Parathyroid adenoma (tissue), 2 donors: ENCODE data around the gene NT5C.
"Not testable (repeated sequence)": the region's sequence is repeated elsewhere in the genome, so short reads cannot be mapped to it uniquely, and the experiment has no call there.

Source experiments
- H2AFZ ChIP-seq: fragments of 300-600 bp; sonication (generic); one replicate; pipeline ENCODE4 v1.7.0; 2017; ENCODE audit warnings: antibody characterized with exemption, mild to moderate bottlenecking
- H3K27ac ChIP-seq: fragments of 300-600 bp; sonication (generic); one replicate; pipeline ENCODE4 v1.7.0; 2017
- H3K27me3 ChIP-seq: fragments of 300-600 bp; sonication (generic); one replicate; pipeline ENCODE4 v1.7.0; 2017; ENCODE audit warnings: low read length; ENCODE audit not compliant: control insufficient read depth, insufficient read depth
- H3K36me3 ChIP-seq: fragments of 300-600 bp; sonication (generic); one replicate; pipeline ENCODE4 v1.7.0; 2017; ENCODE audit warnings: low read length; ENCODE audit not compliant: control insufficient read depth, insufficient read depth
- H3K4me1 ChIP-seq: fragments of 300-600 bp; sonication (generic); one replicate; pipeline ENCODE4 v1.7.0; 2017; ENCODE audit warnings: control low read depth
- H3K4me2 ChIP-seq: fragments of 300-600 bp; sonication (generic); one replicate; pipeline ENCODE4 v1.7.0; 2017; ENCODE audit warnings: low read length
- H3K4me3 ChIP-seq: fragments of 300-600 bp; sonication (generic); one replicate; pipeline ENCODE4 v1.7.0; 2017; ENCODE audit warnings: low read depth, low read length
- H3K79me2 ChIP-seq: fragments of 300-600 bp; sonication (generic); one replicate; pipeline ENCODE4 v1.7.0; 2017; ENCODE audit warnings: control low read depth
- H3K9ac ChIP-seq: fragments of 300-600 bp; sonication (generic); one replicate; pipeline ENCODE4 v1.7.0; 2017; ENCODE audit warnings: mild to moderate bottlenecking
- H3K9me3 ChIP-seq: fragments of 300-600 bp; sonication (generic); one replicate; pipeline ENCODE4 v1.7.0; 2017; ENCODE audit warnings: low read length; ENCODE audit not compliant: control insufficient read depth
- TF ChIP-seq, protein P1 (sequence below): fragments of 300-600 bp; sonication (generic); IDR thresholded peaks from one replicate; pipeline ENCODE4 v1.7.0; 2017; ENCODE audit warnings: antibody characterized with exemption, mild to moderate bottlenecking
- donor health status: primary hyperparathyroidism.

Gene NT5C

DNA sequence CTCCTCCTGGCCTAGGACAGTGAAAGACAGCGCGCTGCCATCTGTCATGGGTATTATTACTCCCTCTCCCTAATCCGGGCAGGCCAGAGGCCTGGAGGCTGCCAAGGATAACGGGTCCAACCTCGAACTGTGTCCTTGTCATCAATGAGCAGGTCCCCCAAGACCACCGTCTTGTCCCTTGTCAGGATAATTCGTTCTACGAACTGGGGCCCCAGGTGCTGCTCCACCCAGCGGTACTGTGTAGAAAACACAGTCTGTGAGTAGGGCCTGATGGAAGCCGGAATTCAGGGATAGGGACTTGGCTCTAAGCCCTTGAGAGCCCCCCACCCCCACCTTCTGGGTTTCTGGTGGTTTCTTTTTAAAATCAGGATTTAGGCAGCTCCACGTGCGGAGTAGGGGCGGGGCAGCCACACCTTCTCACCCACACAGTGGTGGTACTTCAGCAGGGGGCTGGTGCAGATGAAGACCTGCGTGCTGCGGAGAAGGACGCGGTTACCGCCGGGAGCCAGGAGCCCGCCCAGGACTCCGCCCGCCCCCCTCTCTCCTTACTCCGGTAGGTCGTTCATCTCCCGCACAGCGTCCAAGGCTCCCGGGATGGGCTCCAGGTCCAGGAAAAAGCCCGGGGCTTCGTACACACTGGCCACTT is 787 bp downstream of the NT5C start:
- Histone ChIP-seq H3K4me1 (no peaks in the 10 kb centered on the region), H3K9me3 (no peaks in the 10 kb centered on the region), H2AFZ (peak overlapping the region; percentile 96), H3K9ac (peak overlapping the region; percentile 69), H3K27me3 (no peaks in the 10 kb centered on the region), H3K4me3 (peak overlapping the region; percentile 68), H3K36me3 (no peaks in the 10 kb centered on the region), H3K4me2 (peak overlapping the region; percentile 82), H3K27ac (peak overlapping the region; percentile 77), H3K79me2 (no peaks in the 10 kb centered on the region)
- TF ChIP-seq, protein P1, sequence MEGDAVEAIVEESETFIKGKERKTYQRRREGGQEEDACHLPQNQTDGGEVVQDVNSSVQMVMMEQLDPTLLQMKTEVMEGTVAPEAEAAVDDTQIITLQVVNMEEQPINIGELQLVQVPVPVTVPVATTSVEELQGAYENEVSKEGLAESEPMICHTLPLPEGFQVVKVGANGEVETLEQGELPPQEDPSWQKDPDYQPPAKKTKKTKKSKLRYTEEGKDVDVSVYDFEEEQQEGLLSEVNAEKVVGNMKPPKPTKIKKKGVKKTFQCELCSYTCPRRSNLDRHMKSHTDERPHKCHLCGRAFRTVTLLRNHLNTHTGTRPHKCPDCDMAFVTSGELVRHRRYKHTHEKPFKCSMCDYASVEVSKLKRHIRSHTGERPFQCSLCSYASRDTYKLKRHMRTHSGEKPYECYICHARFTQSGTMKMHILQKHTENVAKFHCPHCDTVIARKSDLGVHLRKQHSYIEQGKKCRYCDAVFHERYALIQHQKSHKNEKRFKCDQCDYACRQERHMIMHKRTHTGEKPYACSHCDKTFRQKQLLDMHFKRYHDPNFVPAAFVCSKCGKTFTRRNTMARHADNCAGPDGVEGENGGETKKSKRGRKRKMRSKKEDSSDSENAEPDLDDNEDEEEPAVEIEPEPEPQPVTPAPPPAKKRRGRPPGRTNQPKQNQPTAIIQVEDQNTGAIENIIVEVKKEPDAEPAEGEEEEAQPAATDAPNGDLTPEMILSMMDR, result no peak

DNA sequence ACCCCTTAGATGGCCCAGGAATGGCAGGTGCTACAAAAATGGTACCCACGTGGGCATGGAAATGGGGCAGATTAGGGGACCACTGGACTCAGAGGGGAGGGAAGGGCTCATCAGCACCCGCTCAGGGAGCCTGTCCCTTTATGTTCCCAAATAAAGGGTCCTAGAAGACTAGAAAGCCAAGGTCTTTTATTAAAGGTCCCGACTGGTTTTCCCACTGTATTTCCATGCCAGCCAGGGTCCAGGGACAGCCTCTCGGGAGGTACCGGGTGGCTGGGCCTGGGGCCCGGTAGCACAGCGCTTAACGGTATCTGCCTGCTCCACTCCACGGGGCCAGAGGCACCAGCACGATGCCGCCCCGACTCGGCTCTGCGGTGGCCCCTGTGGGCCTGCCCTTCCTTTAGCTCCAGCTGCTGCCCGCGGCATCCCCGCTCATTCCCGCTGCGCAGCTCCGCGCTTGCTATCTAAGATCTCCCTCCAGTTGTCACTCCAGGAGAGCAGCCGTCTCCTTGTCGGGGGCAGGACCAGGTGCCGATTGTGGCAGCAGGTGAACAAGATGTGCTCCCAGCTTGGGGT is 1.4 kb downstream of the NT5C start:
- Histone ChIP-seq H3K36me3 (no peaks in the 10 kb centered on the region), H3K79me2 (no peaks in the 10 kb centered on the region), H3K9me3 (no peaks in the 10 kb centered on the region), H3K4me1 (no peaks in the 10 kb centered on the region), H3K9ac (no peak overlapping the region), H3K4me2 (peak overlapping the region; percentile 82), H3K27me3 (no peaks in the 10 kb centered on the region), H3K27ac (no peak overlapping the region), H2AFZ (no peak overlapping the region), H3K4me3 (no peak overlapping the region)
- TF ChIP-seq, protein P1, result no peak

DNA sequence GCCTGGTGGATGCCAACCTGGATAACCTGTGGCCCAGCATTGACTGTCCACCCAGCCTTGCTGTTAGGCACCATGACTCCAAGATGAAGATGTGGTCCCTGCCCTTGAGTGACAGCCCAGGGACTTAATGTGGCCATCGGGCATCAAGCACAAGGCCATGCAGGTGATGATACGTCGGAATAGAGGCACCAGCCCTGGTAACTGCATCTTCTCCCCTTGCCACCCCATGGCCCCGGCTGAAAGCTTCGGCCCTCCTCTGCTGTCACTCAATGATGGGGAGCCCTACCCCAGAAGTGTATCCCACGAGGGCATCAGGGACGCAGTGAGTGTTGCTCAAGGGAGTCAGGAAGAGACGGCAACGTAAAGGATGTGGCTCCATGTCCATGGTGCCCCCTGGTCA is 2.0 kb downstream of the NT5C start:
- no peaks in the 10 kb centered on the region for H3K36me3 ChIP-seq
- H3K4me2 ChIP-seq, result no peak overlapping the region
- H3K9ac ChIP-seq, result no peak overlapping the region
- no peaks in the 10 kb centered on the region for H3K9me3 ChIP-seq
- H3K4me1 ChIP-seq, result no peaks in the 10 kb centered on the region
- H2AFZ ChIP-seq, result no peak overlapping the region
- no peak overlapping the region for H3K4me3 ChIP-seq
- H3K27me3 ChIP-seq, result no peaks in the 10 kb centered on the region
- TF ChIP-seq, protein P1, result no peak
- no peaks in the 10 kb centered on the region for H3K79me2 ChIP-seq
- H3K27ac ChIP-seq, result no peak overlapping the region

DNA sequence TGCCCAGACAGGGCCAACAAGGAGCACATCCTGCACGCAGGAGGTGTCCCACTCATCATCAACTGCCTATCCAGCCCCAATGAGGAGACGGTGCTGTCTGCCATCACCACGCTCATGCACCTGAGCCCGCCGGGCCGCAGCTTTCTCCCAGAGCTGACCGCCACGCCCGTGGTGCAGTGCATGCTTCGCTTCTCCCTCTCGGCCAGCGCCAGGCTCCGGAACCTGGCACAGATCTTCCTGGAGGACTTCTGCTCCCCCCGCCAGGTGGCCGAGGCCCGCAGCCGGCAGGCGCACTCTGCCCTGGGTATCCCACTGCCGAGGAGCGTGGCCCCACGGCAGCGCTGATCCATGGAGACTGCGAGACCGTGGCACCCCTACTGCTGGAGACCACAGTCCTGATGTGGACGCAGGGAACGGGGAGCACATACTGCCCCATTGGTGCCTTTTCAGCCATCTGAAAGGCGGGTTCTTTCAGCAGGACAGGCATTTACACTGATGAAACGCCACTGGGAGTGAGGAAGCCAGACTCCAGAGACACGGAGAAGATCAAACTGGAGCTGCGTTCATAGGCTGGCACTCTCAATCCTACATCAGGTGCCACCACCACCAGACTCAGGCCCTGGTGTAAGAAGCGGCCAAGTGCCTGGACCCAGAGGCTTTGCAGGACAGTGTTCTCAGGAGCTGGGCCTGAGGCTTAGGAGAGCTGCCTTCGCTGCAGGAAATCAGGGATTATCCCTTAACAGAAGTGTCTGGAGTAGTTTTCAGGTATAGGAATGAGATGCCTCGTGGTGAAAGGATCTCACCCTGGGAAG is 2.6 kb downstream of the NT5C start:
- Histone ChIP-seq H3K27ac (no peak overlapping the region), H3K9ac (no peak overlapping the region)

DNA sequence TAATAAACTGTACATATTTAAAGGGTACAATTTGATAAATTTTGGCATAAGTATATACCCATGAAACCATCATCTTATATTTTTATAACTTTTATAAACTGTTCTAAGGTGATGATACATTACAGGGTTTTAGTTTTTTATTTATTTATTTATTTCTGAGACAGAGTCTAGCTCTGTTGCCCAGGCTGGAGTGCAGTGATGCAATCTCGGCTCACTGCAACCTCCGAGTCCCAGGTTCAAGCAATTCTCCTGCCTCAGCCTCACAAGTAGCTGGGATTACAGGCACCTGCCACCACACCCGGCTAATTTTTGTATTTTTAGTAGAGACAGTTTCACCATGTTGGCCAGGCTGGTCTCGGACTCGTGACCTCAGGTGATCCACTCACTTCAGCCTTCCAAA is 3.6 kb downstream of the NT5C start:
- not testable (repeated sequence) for H3K9ac ChIP-seq, H3K79me2 ChIP-seq, H3K9me3 ChIP-seq, H3K4me1 ChIP-seq, H3K27me3 ChIP-seq, H3K4me3 ChIP-seq, H3K27ac ChIP-seq, H3K36me3 ChIP-seq, H3K4me2 ChIP-seq, H2AFZ ChIP-seq

More for the DNA sequence above, 2.6 kb downstream of the NT5C start:
- H3K36me3 ChIP-seq, result no peaks in the 10 kb centered on the region
- H3K79me2 ChIP-seq, result no peaks in the 10 kb centered on the region
- TF ChIP-seq, protein P1, result no peak
- no peaks in the 10 kb centered on the region for H3K4me1 ChIP-seq
- no peaks in the 10 kb centered on the region for H3K9me3 ChIP-seq
- H3K27me3 ChIP-seq, result no peaks in the 10 kb centered on the region
- no peak overlapping the region for H3K4me2 ChIP-seq
- no peak overlapping the region for H3K4me3 ChIP-seq
- no peak overlapping the region for H2AFZ ChIP-seq
